GM21723 (cell line): ENCODE results near the gene PARP15.
"Not testable (repeated sequence)": the region's sequence is repeated elsewhere in the genome, so short reads cannot be mapped to it uniquely, and the experiment has no call there.

Experiments
- ATAC-seq: cut with Tn5 transposase; IDR thresholded peaks from one replicate; pipeline ENCODE4 v1.9.1; 2021; ENCODE audit warnings: mild to moderate bottlenecking, moderate library complexity; ENCODE audit not compliant: unreplicated experiment

PARP15 gene

DNA sequence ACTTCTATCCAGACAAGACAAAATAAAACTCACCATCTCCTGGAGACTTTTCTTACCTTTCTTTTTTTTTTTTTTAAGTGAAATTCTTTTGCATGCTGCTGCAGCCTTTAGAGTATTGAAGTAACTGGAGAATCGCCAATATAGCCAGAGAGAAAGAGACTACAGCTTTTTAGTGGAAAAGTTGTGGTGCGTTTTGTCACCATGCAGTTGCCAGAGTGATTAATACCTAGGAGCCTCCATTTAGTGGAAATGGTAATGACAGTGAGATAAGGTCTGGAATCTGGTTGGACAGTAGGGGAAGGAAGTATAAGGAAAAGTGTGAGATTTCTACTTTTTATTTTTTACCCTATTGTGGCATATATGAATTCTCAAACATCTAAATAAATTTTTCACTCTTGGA, 85.1 kb downstream of the PARP15 start:
- ATAC-seq, result no peak

DNA sequence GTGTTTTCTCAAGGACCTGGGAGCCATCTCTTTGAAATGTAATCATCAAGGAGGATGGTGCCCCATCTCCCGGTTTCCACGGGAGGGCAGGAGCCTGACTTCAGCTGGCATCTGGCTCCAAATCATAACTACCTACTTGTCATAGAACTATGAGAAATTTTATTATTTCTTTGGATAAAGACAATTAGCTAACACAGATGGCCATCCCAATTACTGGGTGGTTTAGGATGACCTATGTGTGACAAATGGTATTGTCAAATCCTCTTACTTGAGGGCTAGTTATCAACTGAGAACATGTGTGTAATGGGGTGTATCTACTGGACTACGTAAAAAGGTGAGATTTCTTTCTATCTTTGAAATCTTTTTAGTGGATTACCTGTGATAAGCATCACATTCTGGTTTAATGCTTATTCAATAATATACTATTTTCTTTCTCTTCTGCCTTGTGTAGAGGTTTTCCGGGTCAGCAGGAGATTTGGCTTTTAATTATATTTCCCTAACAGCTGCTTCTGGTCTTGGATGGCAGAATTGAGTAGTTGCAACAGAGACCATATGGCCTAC, 87.9 kb downstream of the PARP15 start:
- no peak for ATAC-seq

DNA sequence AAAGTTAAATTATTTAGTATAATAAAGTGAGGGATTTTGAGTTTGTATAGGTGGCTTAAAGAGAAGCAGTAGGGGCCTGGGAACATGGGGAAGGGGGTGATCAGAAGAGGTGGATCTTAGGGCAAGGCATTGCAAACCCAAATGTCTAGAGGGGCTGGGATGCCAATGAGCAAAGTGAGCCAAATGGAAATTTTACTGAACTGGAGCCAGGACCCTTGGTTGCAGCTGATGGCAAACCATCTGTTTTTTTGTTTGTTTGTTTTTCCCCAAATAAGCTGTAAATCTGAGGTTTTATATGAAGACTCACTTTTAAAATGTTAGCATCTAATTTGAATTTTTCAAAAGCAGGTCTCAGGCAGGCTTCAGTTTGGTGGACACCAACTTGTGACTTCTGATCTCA, 88.4 kb downstream of the PARP15 start:
- ATAC-seq, result no peak

DNA sequence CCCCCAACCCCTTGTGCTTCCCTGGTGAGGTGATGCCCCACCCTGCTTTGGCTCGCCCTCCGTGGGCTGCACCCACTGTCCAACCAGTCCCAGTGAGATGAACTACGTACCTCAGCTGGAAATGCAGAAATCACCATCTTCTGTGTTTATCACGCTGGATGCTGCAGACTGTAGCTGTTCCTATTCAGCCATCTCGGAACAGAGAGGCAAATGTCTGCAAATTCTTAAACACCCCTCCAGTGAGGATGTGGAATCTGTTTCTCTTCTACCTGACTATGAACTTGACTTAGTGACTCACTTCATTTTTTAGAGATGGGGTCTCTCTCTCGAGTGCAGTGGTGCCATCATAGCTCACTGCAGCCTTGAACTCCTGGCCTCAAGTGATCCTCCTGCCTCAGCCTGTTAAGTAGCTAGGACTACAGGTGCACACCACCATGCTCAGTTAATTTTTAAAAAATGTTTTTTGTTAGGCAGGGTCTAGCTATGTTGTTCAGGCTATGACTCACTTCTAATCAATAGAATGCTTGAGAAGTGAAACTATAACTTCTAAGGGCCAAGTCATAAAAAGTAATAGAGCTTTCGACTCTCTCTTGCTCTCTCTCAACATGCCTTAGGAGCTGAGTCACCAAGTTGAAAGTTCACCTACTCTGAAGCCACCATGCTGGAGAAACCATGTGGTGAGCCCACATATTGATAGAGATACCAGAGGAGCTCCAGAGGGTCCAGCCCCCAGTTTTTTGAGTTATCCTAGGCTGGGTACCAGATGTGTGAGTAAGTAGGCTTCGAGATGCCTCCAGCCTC, 91.7 kb downstream of the PARP15 start:
- ATAC-seq, result peak; percentile 55

DNA sequence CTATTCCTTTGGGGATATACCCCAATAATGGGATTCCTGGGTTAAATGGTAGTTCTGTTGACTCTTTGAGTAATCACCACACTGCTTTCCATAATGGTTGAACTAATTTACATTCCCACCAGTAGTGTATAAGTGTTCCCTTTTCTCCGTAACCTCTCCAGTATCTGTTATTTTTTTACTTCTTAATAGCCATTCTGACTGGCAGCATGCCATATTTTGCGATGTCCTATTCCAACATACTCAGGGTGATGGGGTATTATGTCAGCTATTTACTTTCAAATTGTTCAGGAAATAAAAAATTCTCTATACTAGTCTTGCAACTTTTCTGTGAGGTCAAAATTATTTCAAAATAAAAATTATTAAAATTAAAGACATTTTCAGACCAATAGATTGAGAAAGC, 94.1 kb downstream of the PARP15 start:
- no peak for ATAC-seq

DNA sequence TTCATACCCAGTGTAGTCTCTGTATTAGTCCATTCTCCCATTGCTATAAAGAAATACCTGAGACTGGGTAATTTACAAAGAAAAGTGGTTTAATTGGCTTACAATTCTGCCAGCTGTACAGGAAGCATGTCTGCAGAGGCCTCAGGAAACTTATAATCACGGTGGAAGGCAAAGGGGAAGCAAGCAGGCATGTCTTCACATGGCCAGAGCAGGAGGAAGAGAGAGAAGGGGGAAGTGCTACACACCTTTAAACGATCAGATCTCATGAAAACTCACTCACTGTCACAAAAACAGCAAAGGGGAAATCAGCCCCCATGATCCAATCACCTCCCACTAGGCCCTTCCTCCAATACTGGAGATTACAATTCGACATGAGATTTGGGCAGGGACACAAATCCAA, 96.9 kb downstream of the PARP15 start:
- no peak for ATAC-seq

DNA sequence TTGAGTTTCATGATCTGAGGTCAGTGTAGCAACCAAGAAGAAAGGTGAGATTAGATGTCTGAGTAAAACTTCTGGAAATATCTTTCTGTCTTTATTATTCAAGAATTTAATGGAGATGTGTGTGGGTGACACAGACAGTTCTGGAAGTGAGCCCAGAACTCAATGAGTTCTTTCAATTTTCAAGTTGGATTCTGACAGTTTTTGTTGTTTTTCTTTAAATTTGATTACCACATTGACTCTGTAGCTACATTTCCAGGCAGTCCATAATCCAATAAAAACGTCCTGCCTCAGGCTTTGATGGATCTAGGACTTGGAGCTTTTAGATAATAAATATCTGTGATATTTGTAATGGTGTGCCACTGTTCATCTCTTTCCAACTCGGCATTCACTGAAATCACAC, 99.3 kb downstream of the PARP15 start:
- ATAC-seq, result no peak

DNA sequence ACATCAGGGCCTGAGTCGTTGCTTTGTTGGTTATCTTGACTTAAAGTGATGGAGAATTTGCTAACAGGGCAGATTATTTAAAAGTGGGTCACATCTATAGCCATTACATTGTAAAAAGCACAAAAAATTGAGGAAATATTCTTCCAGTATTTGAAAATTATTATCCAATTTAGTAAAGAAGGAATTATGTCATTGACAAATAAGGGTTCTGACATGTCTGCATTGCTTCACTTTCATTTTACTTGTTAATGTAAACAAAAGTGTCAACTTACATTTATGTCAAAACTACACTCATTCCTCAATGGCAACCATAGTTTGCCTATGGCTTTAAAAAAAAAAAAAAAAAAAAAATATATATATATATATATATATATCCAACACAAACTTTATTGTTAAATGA, 99.8 kb downstream of the PARP15 start:
- no peak for ATAC-seq

DNA sequence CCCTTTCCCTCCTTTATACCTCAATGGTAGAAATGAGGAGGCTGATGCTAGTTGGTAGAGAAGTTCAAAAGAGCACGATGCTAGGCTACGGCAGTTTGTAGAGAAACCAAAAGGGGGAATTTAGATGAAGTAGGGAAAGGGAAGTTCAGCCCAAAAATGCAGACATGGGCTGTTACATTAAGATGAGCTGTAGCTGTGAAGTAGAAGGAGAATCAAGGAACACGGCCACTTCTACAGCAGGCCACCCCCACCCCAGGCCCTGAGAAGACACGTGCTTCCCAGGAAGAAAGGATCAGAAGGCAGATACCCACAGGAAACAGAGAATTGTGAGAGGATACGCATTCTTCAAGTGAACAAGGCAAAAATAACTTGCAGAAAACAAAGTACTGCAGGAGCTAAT, 101.1 kb downstream of the PARP15 start:
- ATAC-seq, result no peak

DNA sequence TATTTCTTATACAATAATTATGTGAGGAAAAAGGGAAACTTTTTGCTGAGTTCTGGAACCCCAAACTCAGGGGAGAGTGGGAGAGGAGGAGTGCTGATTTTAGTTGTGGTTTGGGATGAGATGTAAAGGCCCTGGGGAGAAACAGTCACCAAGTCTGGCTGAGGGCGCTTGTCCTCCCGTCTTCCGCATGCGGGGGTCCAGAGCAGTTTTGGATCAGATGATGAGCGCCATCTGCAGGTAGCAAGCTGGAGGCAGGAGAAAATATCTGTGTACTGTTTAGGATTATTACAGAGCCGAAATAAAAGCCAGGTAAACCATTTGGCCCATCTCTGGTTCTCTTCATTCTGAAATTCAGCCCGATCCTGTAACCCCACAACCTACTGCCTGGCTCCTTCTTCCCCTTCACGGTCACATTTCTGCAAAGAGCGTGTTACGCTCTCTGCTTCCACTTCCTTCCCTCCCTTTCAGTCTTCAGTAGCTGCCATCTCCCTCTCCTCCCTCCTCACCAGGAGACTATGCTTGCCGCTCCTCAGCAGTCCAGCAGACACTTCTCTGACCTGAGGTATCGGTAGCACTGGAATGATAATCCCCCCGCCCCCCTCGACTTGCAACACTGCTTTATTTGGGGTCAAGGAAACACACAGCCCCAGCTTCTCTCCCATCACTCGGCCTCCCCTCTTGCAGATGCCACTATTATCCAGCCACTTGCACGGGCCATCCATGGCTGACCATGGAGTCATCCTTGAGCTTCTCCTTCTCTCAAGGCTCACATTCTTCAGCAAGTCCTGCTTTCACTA, 101.8 kb downstream of the PARP15 start:
- ATAC-seq, result peak; percentile 44

DNA sequence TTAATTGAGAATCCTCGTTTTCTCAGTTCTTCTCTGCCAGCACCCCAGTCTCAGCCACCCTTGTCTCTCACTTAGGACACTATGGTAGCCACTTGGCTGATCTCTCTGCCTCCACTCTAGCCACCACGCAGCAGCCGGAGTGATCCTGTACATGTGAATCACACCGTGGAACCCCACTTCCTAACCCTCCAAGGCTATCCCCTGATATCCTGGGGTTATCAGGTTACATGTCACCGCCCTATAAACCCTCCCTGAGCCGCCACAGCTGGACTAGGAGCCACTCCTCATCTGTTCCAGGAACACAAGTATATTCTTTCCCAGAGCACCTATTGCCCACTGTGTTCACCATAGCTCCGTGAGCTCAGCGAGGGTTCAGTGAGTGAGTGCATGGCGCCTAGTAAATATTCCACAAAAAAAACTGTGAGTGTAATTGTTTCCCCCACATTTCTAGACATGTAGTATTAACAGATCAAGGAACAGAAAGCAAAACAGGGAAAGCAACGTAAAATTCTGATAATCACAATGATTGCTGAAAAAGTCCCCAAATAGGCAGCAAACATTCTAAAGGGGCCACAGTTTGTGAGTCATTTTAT, 102.5 kb downstream of the PARP15 start:
- peak; percentile 15 for ATAC-seq

DNA sequence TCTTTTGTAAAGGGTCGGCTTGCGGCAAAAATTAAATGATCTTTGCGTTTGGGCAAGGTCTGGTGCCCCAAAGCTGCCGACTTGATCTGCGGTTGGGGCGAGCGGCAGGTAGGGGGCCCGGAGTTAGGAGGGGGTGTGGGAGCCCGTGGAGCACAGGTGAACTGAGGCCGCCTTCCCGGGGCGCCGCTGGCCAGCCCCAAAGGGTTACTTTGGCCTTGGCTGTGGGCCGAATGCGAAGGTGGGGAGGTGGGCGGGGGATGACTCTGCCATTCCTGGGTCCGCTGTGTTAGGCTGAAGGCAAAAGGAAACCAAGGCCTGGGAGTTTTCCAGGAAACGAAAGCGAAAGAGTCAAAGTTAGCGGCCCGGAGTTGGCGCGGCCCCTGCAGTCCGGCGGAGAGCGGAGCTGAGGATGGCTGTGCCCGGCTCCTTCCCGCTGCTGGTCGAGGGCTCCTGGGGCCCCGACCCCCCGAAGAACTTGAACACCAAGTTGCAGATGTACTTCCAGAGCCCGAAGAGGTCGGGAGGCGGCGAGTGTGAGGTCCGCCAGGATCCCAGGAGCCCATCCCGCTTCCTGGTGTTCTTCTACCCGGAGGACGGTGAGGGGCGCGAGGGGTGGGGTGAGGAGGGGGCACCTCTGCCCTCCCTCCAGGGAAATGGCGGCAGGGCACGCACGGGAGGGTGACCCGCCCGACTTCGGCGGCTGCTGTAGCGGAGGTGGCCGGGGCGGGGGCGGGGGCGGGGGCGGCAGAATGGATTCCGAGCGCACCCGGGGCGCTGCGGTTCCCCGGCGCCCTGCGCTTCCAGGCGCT, 103.2 kb downstream of the PARP15 start, which contains the start of gene PARP14:
PARP14 (plus strand) TSS at position 365 of the 809 bp plus-strand sequence; CDS start at position 410, 45 bp downstream.
- peak; percentile 36 for ATAC-seq

DNA sequence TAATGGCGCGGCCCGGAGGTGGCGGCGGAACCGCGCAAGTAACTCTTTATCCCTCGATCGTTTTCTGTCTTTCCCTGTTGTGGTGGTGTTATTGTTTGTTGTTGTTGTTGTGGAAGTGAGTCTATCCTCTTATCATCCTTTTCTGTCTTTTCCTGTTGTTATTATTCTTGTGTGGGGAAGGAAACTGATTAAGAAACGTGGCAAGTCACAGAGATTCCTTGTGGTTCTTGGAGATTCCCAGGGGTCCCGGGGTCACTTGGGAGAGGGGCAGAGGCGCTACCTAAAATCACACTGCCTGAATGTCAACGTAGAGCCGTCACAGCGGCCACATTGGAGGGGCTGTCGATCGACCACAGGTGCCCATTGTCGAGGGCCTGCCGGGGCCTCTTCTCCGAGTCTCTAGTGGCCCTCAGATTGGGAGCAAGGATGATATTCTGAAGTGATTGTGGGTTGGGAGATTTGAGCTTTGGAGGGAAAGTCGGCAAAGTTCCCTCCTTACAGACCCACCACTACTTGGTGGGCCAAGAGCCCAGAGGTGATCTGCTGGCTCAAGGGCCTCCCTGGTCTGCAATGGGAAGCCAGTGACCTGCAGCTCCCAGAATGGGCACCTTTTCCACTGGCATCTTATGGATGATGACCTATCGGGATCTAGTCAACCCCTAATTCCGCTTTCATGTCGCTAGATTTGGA, 104.0 kb downstream of the PARP15 start:
- ATAC-seq, result no peak

DNA sequence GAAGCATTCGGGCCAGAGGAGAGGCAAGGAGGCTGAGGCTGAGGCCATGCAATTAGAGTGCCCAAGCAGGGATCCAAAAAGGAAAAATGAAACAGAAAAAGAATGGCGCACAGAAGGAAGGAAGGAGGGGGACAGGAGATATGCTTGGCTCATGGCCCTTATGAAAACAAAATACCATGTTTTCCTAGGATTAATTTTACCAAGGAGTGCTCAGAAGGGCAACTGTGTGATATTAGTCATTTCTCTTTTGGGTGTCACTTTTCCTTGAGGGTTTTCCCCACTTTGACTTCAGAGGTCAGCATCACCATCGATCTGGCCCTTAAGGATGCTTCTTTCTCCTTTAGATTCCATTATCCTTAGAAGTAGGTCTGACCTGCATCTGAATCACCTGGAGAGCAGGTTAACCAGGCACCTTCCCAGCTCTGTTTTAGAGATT, 104.5 kb downstream of the PARP15 start:
- no peak for ATAC-seq

DNA sequence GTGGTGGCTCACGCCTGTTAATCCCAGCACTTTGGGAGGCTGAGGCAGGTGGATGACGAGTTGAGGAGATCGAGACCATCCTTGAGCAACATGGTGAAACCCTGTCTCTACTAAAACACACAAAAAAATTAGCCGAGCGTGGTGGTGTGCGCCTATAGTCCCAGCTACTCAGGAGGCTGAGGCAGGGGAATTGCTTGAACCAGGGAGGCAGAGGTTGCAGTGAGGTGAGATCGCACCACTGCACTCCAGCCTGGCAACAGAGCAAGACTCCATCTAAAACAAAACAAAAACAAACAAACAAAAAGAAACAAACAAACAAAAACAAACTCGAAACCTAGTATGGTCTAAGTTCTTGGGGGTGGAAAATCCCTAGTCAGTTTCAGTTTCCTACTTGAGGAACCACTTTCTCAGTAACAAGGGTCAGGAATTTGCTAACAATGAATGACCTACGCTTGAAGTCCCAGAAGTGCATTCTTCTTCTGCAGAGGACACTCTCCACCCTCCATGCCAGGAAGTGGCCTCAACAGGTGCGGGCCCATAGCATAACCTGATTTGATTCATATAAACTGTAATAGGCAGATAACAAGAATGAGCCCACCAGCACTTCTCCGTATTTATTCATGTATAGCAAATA, 105.4 kb downstream of the PARP15 start:
- not testable (repeated sequence) for ATAC-seq

DNA sequence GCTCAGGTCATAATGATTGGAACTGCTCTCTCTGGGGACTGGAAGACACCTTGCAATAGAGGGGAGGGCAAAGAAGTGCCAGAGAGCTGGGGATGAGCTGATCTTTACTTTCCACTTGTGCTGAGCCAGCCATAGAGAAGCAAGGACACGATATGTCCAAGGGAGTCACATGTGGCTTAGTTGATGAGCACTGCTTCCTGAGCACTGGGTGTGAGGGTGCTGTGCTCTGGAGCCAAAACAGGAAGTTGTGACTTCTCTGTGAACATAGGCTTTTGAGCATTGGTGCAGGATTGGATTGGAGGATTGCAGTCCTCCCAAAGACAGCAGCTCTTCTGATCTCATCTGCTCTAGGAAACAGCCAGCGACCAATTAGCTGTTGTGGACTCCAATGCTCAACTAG, 109.8 kb downstream of the PARP15 start:
- ATAC-seq, result no peak
